HL-60 (cell line): ENCODE results near the gene TNFRSF12A.

Source experiments
- GABPA ChIP-seq: IDR thresholded peaks from 2 replicates; pipeline ENCODE4 v1.6.1; 2012; ENCODE audit warnings: low read depth
- POLR2AphosphoS5 ChIP-seq: IDR thresholded peaks from 2 replicates; pipeline ENCODE4 v1.6.1; 2012; ENCODE audit warnings: low read depth
- SPI1 ChIP-seq: IDR thresholded peaks from 2 replicates; pipeline ENCODE4 v1.6.1; 2012; ENCODE audit warnings: low read depth, mild to moderate bottlenecking, borderline replicate concordance
- TF ChIP-seq, protein P1 (sequence below): IDR thresholded peaks from one replicate; pipeline ENCODE4 v1.5.1; 2011; ENCODE audit warnings: low read length, control low read depth, inconsistent platforms; ENCODE audit not compliant: insufficient read depth
- TF ChIP-seq, protein P2 (sequence below): IDR thresholded peaks from 2 replicates; pipeline ENCODE4 v1.6.1; 2012; ENCODE audit warnings: low read depth; ENCODE audit not compliant: insufficient replicate concordance

DNA sequence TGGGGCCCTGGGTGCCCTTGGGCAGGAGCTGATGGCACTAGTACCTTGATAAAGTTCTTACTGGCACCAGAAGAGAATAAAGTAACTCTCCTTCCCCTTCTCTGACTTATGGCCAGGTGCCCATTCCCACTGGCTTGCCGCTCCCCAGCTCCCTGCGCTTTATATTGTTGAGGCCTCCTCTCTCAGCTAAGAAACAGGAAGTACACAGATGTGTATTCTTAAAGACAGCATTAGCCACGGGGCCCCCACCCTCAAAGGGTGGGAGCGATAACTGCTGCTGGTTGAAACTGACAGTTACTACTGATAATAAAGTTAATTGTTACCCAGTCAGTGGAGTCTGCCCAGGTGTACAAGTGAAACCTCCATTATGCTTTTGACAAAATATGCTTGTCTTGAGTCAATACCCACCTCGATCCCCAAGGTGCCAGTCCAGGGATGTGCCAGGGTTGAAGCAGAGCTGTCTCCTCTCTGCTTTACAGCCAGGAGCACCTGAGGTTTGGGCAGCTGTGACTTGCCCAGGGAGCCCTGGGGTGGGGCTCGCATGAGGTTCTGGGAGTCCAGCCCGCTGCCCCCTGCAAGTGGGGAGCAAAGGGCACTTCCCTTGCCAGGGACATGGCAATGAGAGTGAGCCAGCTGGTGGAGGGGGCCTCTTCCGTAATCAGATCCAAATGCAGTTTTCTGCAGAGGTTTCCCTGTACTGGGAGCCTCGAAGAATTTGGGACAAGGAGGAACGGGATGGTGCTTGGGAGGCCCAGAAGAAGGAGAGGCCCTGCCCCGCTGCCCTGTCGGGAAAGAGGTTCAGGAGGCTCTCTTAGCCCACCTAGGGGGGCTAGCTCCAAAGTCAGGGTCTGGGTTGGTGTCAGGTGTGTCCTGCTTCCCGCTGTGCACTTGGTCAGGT lies 12.9 kb upstream of the TNFRSF12A start:
- TF ChIP-seq, protein P1, sequence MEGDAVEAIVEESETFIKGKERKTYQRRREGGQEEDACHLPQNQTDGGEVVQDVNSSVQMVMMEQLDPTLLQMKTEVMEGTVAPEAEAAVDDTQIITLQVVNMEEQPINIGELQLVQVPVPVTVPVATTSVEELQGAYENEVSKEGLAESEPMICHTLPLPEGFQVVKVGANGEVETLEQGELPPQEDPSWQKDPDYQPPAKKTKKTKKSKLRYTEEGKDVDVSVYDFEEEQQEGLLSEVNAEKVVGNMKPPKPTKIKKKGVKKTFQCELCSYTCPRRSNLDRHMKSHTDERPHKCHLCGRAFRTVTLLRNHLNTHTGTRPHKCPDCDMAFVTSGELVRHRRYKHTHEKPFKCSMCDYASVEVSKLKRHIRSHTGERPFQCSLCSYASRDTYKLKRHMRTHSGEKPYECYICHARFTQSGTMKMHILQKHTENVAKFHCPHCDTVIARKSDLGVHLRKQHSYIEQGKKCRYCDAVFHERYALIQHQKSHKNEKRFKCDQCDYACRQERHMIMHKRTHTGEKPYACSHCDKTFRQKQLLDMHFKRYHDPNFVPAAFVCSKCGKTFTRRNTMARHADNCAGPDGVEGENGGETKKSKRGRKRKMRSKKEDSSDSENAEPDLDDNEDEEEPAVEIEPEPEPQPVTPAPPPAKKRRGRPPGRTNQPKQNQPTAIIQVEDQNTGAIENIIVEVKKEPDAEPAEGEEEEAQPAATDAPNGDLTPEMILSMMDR: no peak
- peak; percentile 29; the same call in 1 of the 2 replicates for TF ChIP-seq POLR2AphosphoS5
- peak; percentile 62; the same call in 1 of the 2 replicates for TF ChIP-seq SPI1
- TF ChIP-seq, protein P2, sequence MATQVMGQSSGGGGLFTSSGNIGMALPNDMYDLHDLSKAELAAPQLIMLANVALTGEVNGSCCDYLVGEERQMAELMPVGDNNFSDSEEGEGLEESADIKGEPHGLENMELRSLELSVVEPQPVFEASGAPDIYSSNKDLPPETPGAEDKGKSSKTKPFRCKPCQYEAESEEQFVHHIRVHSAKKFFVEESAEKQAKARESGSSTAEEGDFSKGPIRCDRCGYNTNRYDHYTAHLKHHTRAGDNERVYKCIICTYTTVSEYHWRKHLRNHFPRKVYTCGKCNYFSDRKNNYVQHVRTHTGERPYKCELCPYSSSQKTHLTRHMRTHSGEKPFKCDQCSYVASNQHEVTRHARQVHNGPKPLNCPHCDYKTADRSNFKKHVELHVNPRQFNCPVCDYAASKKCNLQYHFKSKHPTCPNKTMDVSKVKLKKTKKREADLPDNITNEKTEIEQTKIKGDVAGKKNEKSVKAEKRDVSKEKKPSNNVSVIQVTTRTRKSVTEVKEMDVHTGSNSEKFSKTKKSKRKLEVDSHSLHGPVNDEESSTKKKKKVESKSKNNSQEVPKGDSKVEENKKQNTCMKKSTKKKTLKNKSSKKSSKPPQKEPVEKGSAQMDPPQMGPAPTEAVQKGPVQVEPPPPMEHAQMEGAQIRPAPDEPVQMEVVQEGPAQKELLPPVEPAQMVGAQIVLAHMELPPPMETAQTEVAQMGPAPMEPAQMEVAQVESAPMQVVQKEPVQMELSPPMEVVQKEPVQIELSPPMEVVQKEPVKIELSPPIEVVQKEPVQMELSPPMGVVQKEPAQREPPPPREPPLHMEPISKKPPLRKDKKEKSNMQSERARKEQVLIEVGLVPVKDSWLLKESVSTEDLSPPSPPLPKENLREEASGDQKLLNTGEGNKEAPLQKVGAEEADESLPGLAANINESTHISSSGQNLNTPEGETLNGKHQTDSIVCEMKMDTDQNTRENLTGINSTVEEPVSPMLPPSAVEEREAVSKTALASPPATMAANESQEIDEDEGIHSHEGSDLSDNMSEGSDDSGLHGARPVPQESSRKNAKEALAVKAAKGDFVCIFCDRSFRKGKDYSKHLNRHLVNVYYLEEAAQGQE: no peak
- TF ChIP-seq GABPA: no peak
